ENCODE measurements around the gene CNPY1. TPM values are rescaled to one million over a fixed set of nuclear protein-coding genes. Genes with fewer than 3 reads are reported as not detected.

CNPY1 gene
- total and polyA plus RNA-seq, 7 experiments from 2014 or later = not detected

DNA sequence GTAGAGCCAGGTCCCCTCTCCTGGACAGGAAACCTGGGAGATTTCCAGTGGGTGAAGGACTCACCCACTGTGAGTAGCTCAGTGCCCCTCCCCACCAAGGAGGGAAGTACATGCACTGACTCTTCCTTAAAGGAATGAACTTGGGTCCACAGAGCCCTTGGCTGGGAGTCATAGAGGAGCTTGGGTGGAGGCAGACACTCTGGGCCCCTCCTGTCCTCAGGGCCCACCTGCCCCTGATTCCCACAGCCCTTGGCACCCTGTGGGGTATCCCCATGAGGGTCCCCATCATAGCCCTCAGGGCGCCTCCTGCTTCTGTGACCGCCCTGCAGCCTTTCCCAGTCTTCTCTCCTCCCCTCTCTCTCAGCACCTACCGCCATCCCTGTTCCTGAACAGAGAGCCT, 84.7 kb downstream of the CNPY1 start:
- Histone ChIP-seq H3K36me3 (ENCODE audit: control insufficient read depth in 2 of 3, insufficient read depth in 3 of 3, low read length in 3 of 3) (no peaks in the 10 kb centered on the region), H3K4me1 (ENCODE audit: control insufficient read depth in 2 of 2, insufficient read depth in 2 of 2, low read length in 2 of 2) (no peaks in the 10 kb centered on the region), H3K4me3 (ENCODE audit: low read length) (no peak overlapping the region), H3K27me3 (ENCODE audit: control insufficient read depth in 2 of 2, insufficient read depth in 2 of 2, low read length in 2 of 2) (peaks cover 4 to 28% of the 10 kb centered on the region in 2 donors), H3K9me3 (ENCODE audit: control insufficient read depth in 2 of 3, low read length in 3 of 3) (no peaks in the 10 kb centered on the region), H3K27ac (ENCODE audit: low read depth, low read length) (no peak overlapping the region)
- DNase-seq = no peak
- H3K27me3 Mint-ChIP-seq = peaks cover 61 to 81% (median 73%) of the 10 kb centered on the region in 5 donors
- H3K36me3 Mint-ChIP-seq = peaks cover 0 to 4% (median 0%) of the 10 kb centered on the region in 5 donors
- no peak overlapping the region for H3K27ac Mint-ChIP-seq
- no peak for ATAC-seq
- H3K4me3 Mint-ChIP-seq = no peak overlapping the region
- no peaks in the 10 kb centered on the region for H3K9me3 Mint-ChIP-seq
- intact Hi-C loops (cut with micrococcal nuclease) = no loop called here
- ChIA-PET POLR2A (no interaction called here), CTCF (no interaction called here)
- peaks cover 10 to 19% (median 17%) of the 10 kb centered on the region in 7 donors for H3K4me1 Mint-ChIP-seq

GRCh38 chr7:155460926-155461613, 85.3 kb downstream of the CNPY1 start:
- no peaks in the 10 kb centered on the region for H3K4me1 ChIP-seq (ENCODE audit: control insufficient read depth in 2 of 2, insufficient read depth in 2 of 2, low read length in 2 of 2)
- ATAC-seq (no peak), DNase-seq (no peak)
- POLR2A ChIA-PET = no interaction called here
- CTCF ChIA-PET = no interaction called here
- no peaks in the 10 kb centered on the region for H3K9me3 Mint-ChIP-seq
- peak overlapping the region in 1 of 9 donors; percentile 33 for H3K27ac Mint-ChIP-seq
- H3K27me3 Mint-ChIP-seq = peaks cover 66 to 83% (median 76%) of the 10 kb centered on the region in 5 donors
- H3K4me3 Mint-ChIP-seq = peak overlapping the region in 1 of 10 donors; percentile 66
- H3K4me3 ChIP-seq (ENCODE audit: low read length) = no peak overlapping the region
- intact Hi-C loops (cut with micrococcal nuclease) = no loop called here
- peaks cover 10 to 25% (median 19%) of the 10 kb centered on the region in 7 donors for H3K4me1 Mint-ChIP-seq
- no peaks in the 10 kb centered on the region for H3K36me3 ChIP-seq (ENCODE audit: control insufficient read depth in 2 of 3, insufficient read depth in 3 of 3, low read length in 3 of 3)
- no peak overlapping the region for H3K27ac ChIP-seq (ENCODE audit: low read depth, low read length)
- H3K27me3 ChIP-seq (ENCODE audit: control insufficient read depth in 2 of 2, insufficient read depth in 2 of 2, low read length in 2 of 2) = peaks cover 4 to 28% of the 10 kb centered on the region in 2 donors
- peaks cover 0 to 4% (median 0%) of the 10 kb centered on the region in 5 donors for H3K36me3 Mint-ChIP-seq
- H3K9me3 ChIP-seq (ENCODE audit: control insufficient read depth in 2 of 3, low read length in 3 of 3) = no peaks in the 10 kb centered on the region

- H3K27ac Mint-ChIP-seq = peak overlapping the region in 1 of 9 donors; percentile 88
- intact Hi-C loops (cut with micrococcal nuclease) = loop anchor here in 1 of 2 donors (5.0 kb wide), 2 partner anchors 347 to 1562 kb away; no protein-coding TSS in a partner anchor
- Histone ChIP-seq H3K36me3 (ENCODE audit: control insufficient read depth in 2 of 3, insufficient read depth in 3 of 3, low read length in 3 of 3) (no peaks in the 10 kb centered on the region), H3K4me1 (ENCODE audit: control insufficient read depth in 2 of 2, insufficient read depth in 2 of 2, low read length in 2 of 2) (no peaks in the 10 kb centered on the region), H3K9me3 (ENCODE audit: control insufficient read depth in 2 of 3, low read length in 3 of 3) (no peaks in the 10 kb centered on the region), H3K27me3 (ENCODE audit: control insufficient read depth in 2 of 2, insufficient read depth in 2 of 2, low read length in 2 of 2) (peaks cover 2 to 18% of the 10 kb centered on the region in 2 donors), H3K4me3 (ENCODE audit: low read length) (no peak overlapping the region), H3K27ac (ENCODE audit: low read depth, low read length) (no peak overlapping the region)
- peaks cover 64 to 83% (median 75%) of the 10 kb centered on the region in 5 donors for H3K27me3 Mint-ChIP-seq
- POLR2A ChIA-PET = no interaction called here
- H3K36me3 Mint-ChIP-seq = peaks cover 0 to 5% (median 0%) of the 10 kb centered on the region in 5 donors
- H3K4me1 Mint-ChIP-seq = peaks cover 5 to 29% (median 22%) of the 10 kb centered on the region in 7 donors
- H3K9me3 Mint-ChIP-seq = no peaks in the 10 kb centered on the region
- peak overlapping the region; percentile 38 to 76 (median 60) for H3K4me3 Mint-ChIP-seq
- DNase-seq (no peak), ATAC-seq (no peak)
- CTCF ChIA-PET = no interaction called here
Observed at GRCh38 chr7:155459700-155460461, 86.5 kb downstream of the CNPY1 start.

DNA sequence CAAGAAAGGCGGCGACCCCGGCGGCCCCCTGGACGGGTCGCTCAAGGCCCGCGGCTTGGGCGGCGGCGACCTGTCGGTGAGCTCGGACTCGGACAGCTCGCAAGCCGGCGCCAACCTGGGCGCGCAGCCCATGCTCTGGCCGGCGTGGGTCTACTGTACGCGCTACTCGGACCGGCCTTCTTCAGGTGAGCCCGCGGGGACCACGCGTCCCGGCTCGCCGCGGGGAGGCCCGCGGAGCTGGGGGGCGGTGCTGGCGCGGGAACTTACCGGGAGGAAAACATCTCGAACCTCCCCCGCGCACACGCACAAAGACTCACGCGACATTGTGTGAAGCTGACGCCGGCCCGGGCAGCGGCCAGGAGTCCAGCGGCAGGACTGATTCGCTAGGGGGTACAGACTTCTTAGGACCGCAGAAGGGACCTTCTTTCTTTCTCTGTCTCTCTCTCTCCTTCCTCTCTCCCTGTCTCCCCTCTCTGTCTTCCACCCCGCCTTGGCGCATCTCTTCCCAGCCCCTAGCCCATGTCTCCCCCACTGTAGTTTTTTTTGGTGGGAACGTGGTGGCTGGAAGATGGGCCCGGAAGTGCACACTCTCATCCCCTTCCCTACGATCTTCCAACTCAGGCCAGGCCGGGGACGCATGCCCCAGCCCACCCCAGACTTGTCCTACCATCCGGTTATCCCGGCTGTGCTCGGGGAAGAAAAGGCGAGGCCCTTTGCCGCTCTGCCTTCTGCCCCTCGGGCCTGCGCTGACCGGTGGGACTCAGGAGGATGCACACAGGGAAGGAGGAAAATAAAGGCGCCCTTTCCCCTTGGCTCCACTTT, 87.3 kb downstream of the CNPY1 start:
- no peak for ATAC-seq
- Histone ChIP-seq H3K4me1 (ENCODE audit: control insufficient read depth in 2 of 2, insufficient read depth in 2 of 2, low read length in 2 of 2) (no peaks in the 10 kb centered on the region), H3K9me3 (ENCODE audit: control insufficient read depth in 2 of 3, low read length in 3 of 3) (no peaks in the 10 kb centered on the region), H3K27me3 (ENCODE audit: control insufficient read depth in 2 of 2, insufficient read depth in 2 of 2, low read length in 2 of 2) (peaks cover 0 to 15% of the 10 kb centered on the region in 2 donors), H3K36me3 (ENCODE audit: control insufficient read depth in 2 of 3, insufficient read depth in 3 of 3, low read length in 3 of 3) (no peaks in the 10 kb centered on the region), H3K27ac (ENCODE audit: low read depth, low read length) (no peak overlapping the region), H3K4me3 (ENCODE audit: low read length) (no peak overlapping the region)
- peaks cover 0 to 5% (median 0%) of the 10 kb centered on the region in 5 donors for H3K36me3 Mint-ChIP-seq
- intact Hi-C loops (cut with micrococcal nuclease) = loop anchor here in 1 of 2 donors (5.0 kb wide), 2 partner anchors 348 to 1563 kb away; no protein-coding TSS in a partner anchor
- POLR2A ChIA-PET = no interaction called here
- peaks cover 56 to 83% (median 75%) of the 10 kb centered on the region in 5 donors for H3K27me3 Mint-ChIP-seq
- H3K27ac Mint-ChIP-seq = peak overlapping the region in 1 of 9 donors; percentile 88
- peak overlapping the region; percentile 40 to 76 (median 64) for H3K4me3 Mint-ChIP-seq
- DNase-seq = no peak
- no peaks in the 10 kb centered on the region for H3K9me3 Mint-ChIP-seq
- H3K4me1 Mint-ChIP-seq = peaks cover 7 to 33% (median 21%) of the 10 kb centered on the region in 7 donors
- CTCF ChIA-PET = no interaction called here

- H3K4me3 ChIP-seq (ENCODE audit: low read length) = peak within 1 kb of the TSS; percentile 24
- H3K36me3 ChIP-seq (ENCODE audit: control insufficient read depth in 2 of 3, insufficient read depth in 3 of 3, low read length in 3 of 3) = no peaks in the 10 kb centered on the region
- DNase-seq = no peak
- H3K9me3 Mint-ChIP-seq = no peaks in the 10 kb centered on the region
- peak within 1 kb of the TSS in 1 of 9 donors; percentile 83 for H3K27ac Mint-ChIP-seq
- peak within 1 kb of the TSS; percentile 50 to 87 (median 74) for H3K4me3 Mint-ChIP-seq
- H3K36me3 Mint-ChIP-seq = peaks cover 0 to 5% (median 0%) of the 10 kb centered on the region in 5 donors
- H3K27me3 Mint-ChIP-seq = peaks cover 48 to 81% (median 68%) of the 10 kb centered on the region in 5 donors
- no peaks in the 10 kb centered on the region for H3K4me1 ChIP-seq (ENCODE audit: control insufficient read depth in 2 of 2, insufficient read depth in 2 of 2, low read length in 2 of 2)
- no peak within 1 kb of the TSS for H3K27ac ChIP-seq (ENCODE audit: low read depth, low read length)
- H3K27me3 ChIP-seq (ENCODE audit: control insufficient read depth in 2 of 2, insufficient read depth in 2 of 2, low read length in 2 of 2) = peaks cover 0 to 11% of the 10 kb centered on the region in 2 donors
- CTCF ChIA-PET = no interaction called here
- no peak for ATAC-seq
- peaks cover 7 to 33% (median 20%) of the 10 kb centered on the region in 7 donors for H3K4me1 Mint-ChIP-seq
- POLR2A ChIA-PET = no interaction called here
- H3K9me3 ChIP-seq (ENCODE audit: control insufficient read depth in 2 of 3, low read length in 3 of 3) = no peaks in the 10 kb centered on the region
- intact Hi-C loops (cut with micrococcal nuclease) = loop anchor here in 1 of 2 donors (5.0 kb wide), 2 partner anchors 349 to 1564 kb away; no protein-coding TSS in a partner anchor
Observed at GRCh38 chr7:155458111-155458877, 88.1 kb downstream of the CNPY1 start, which contains the start of gene EN2. EN2 (plus strand) TSS chr7:155458129; CDS start chr7:155458378, 249 bp downstream.
